ENCODE results near the gene GAL3ST1. TPM values are rescaled to one million over a fixed set of nuclear protein-coding genes. Genes with fewer than 3 reads are reported as not detected.

The GAL3ST1 gene
- total RNA-seq, 1 experiment from 2014 or later, result 0.30 TPM

Other genes starting within 250 kb of the GAL3ST1 start
- gene TBC1D10A, start 247.7 kb downstream of the GAL3ST1 start, total RNA-seq (2014; rRNA removed; shearing (Covaris generic)), result 4.0 and 4.6 TPM in 2 replicates
- 32.5 and 34.3 TPM in 2 replicates for gene SF3A1, start 217.8 kb downstream of the GAL3ST1 start, total RNA-seq (2014; rRNA removed; shearing (Covaris generic))
- gene CCDC157, start 217.7 kb downstream of the GAL3ST1 start, total RNA-seq (2014; rRNA removed; shearing (Covaris generic)), result 0.45 and 0.58 TPM in 2 replicates
- gene RNF215, start 187.3 kb downstream of the GAL3ST1 start, total RNA-seq (2014; rRNA removed; shearing (Covaris generic)), result 17.0 and 19.3 TPM in 2 replicates
- gene SEC14L2, start 177.6 kb downstream of the GAL3ST1 start, total RNA-seq (2014; rRNA removed; shearing (Covaris generic)), result 5.4 and 6.3 TPM in 2 replicates
- gene MTFP1, start 148.9 kb downstream of the GAL3ST1 start, total RNA-seq (2014; rRNA removed; shearing (Covaris generic)), result 36.0 and 41.9 TPM in 2 replicates
- not detected in 2 replicates for gene SEC14L3, start 102.6 kb downstream of the GAL3ST1 start, total RNA-seq (2014; rRNA removed; shearing (Covaris generic))
- 2.6 and 2.9 TPM in 2 replicates for gene SEC14L4, start 69.0 kb downstream of the GAL3ST1 start, total RNA-seq (2014; rRNA removed; shearing (Covaris generic))
- gene SEC14L6, start 27.9 kb downstream of the GAL3ST1 start, total RNA-seq (2014; rRNA removed; shearing (Covaris generic)), result not detected in 2 replicates
- 92.1 and 106 TPM in 2 replicates for gene PES1, start 17.2 kb upstream of the GAL3ST1 start, total RNA-seq (2014; rRNA removed; shearing (Covaris generic))
- gene TCN2, start 32.5 kb upstream of the GAL3ST1 start, total RNA-seq (2014; rRNA removed; shearing (Covaris generic)), result 2.1 and 3.0 TPM in 2 replicates
- 5.6 and 7.0 TPM in 2 replicates for gene SLC35E4, start 61.1 kb upstream of the GAL3ST1 start, total RNA-seq (2014; rRNA removed; shearing (Covaris generic))
- gene DUSP18, start 93.2 kb upstream of the GAL3ST1 start, total RNA-seq (2014; rRNA removed; shearing (Covaris generic)), result 5.0 and 6.7 TPM in 2 replicates
- gene OSBP2, start 120.2 kb upstream of the GAL3ST1 start, total RNA-seq (2014; rRNA removed; shearing (Covaris generic)), result 1.5 and 2.3 TPM in 2 replicates